ENCODE data around the gene RNU1-4. TPM values are rescaled to one million over a fixed set of nuclear protein-coding genes. Genes with fewer than 3 reads are reported as not detected.
"Not testable (repeated sequence)": the region's sequence is repeated elsewhere in the genome, so short reads cannot be mapped to it uniquely, and the experiment has no call there.

The RNU1-4 gene
- total RNA-seq (under 0.01 and 3,997 TPM in 2 replicates), polyA plus RNA-seq (not detected in 2 replicates), polyA minus RNA-seq (ENCODE audit: low replicate concordance) (under 0.01 TPM in 2 replicates)
- polyA plus RNA-seq (2012): 44.1 and 65.6 TPM in 2 replicates

GRCh38 chr1:16740047-16740964 lies at the start of gene RNU1-4:
TSS of gene RNU1-4 (plus strand) at chr1:16740516.
- H3K4me1 ChIP-seq (ENCODE audit: control insufficient read depth, extremely low read depth, insufficient read depth, low read length); H4K20me1 ChIP-seq (ENCODE audit: control insufficient read depth, extremely low read depth, insufficient read depth, low read length); H3K9me3 ChIP-seq (ENCODE audit: control insufficient read depth, insufficient read depth, low read depth, low read length); H3K4me2 ChIP-seq (ENCODE audit: extremely low read depth, insufficient read depth, low read length); H3K4me3 ChIP-seq (replicated peaks in 1 of 4; ENCODE audit: control extremely low read depth in 1 of 4, insufficient read depth in 1 of 4, low read depth in 3 of 4, low read length in 4 of 4); H3K79me2 ChIP-seq (ENCODE audit: control insufficient read depth, insufficient read depth, low read length); DNase-seq (ENCODE audit: low read depth in 2 of 2); H3K36me3 ChIP-seq (ENCODE audit: control insufficient read depth, insufficient read depth, low read length); H2AFZ ChIP-seq (ENCODE audit: low read length); H3K27ac ChIP-seq (ENCODE audit: insufficient read depth, low read length); H3K9ac ChIP-seq (ENCODE audit: insufficient read depth, low read length); H3K27me3 ChIP-seq (ENCODE audit: control insufficient read depth, insufficient read depth, low read length): not testable (repeated sequence)

- not testable (repeated sequence) for H3K9me3 ChIP-seq (ENCODE audit: control insufficient read depth, insufficient read depth, low read depth, low read length); H3K27me3 ChIP-seq (ENCODE audit: control insufficient read depth, insufficient read depth, low read length); H3K4me1 ChIP-seq (ENCODE audit: control insufficient read depth, extremely low read depth, insufficient read depth, low read length); H3K4me3 ChIP-seq (replicated peaks in 1 of 4; ENCODE audit: control extremely low read depth in 1 of 4, insufficient read depth in 1 of 4, low read depth in 3 of 4, low read length in 4 of 4); H2AFZ ChIP-seq (ENCODE audit: low read length); H4K20me1 ChIP-seq (ENCODE audit: control insufficient read depth, extremely low read depth, insufficient read depth, low read length); DNase-seq (ENCODE audit: low read depth in 2 of 2); H3K9ac ChIP-seq (ENCODE audit: insufficient read depth, low read length); H3K36me3 ChIP-seq (ENCODE audit: control insufficient read depth, insufficient read depth, low read length); H3K4me2 ChIP-seq (ENCODE audit: extremely low read depth, insufficient read depth, low read length); H3K27ac ChIP-seq (ENCODE audit: insufficient read depth, low read length); H3K79me2 ChIP-seq (ENCODE audit: control insufficient read depth, insufficient read depth, low read length)
Measured at GRCh38 chr1:16690971-16691682, 49.2 kb upstream of the RNU1-4 start.

- not testable (repeated sequence) for H4K20me1 ChIP-seq (ENCODE audit: control insufficient read depth, extremely low read depth, insufficient read depth, low read length); H3K9me3 ChIP-seq (ENCODE audit: control insufficient read depth, insufficient read depth, low read depth, low read length); H3K4me1 ChIP-seq (ENCODE audit: control insufficient read depth, extremely low read depth, insufficient read depth, low read length); H3K4me2 ChIP-seq (ENCODE audit: extremely low read depth, insufficient read depth, low read length); H3K4me3 ChIP-seq (replicated peaks in 1 of 4; ENCODE audit: control extremely low read depth in 1 of 4, insufficient read depth in 1 of 4, low read depth in 3 of 4, low read length in 4 of 4); H3K79me2 ChIP-seq (ENCODE audit: control insufficient read depth, insufficient read depth, low read length); H2AFZ ChIP-seq (ENCODE audit: low read length); H3K27ac ChIP-seq (ENCODE audit: insufficient read depth, low read length); H3K9ac ChIP-seq (ENCODE audit: insufficient read depth, low read length); H3K36me3 ChIP-seq (ENCODE audit: control insufficient read depth, insufficient read depth, low read length); DNase-seq (ENCODE audit: low read depth in 2 of 2); H3K27me3 ChIP-seq (ENCODE audit: control insufficient read depth, insufficient read depth, low read length)
Measured at GRCh38 chr1:16692283-16692682, 48.0 kb upstream of the RNU1-4 start.

GRCh38 chr1:16692717-16693448 lies 47.4 kb upstream of the RNU1-4 start:
- not testable (repeated sequence) for H3K9me3 ChIP-seq (ENCODE audit: control insufficient read depth, insufficient read depth, low read depth, low read length); H4K20me1 ChIP-seq (ENCODE audit: control insufficient read depth, extremely low read depth, insufficient read depth, low read length); H3K9ac ChIP-seq (ENCODE audit: insufficient read depth, low read length); H3K4me3 ChIP-seq (replicated peaks in 1 of 4; ENCODE audit: control extremely low read depth in 1 of 4, insufficient read depth in 1 of 4, low read depth in 3 of 4, low read length in 4 of 4); H3K79me2 ChIP-seq (ENCODE audit: control insufficient read depth, insufficient read depth, low read length); H3K4me1 ChIP-seq (ENCODE audit: control insufficient read depth, extremely low read depth, insufficient read depth, low read length); H3K4me2 ChIP-seq (ENCODE audit: extremely low read depth, insufficient read depth, low read length); DNase-seq (ENCODE audit: low read depth in 2 of 2); H3K27me3 ChIP-seq (ENCODE audit: control insufficient read depth, insufficient read depth, low read length); H2AFZ ChIP-seq (ENCODE audit: low read length); H3K27ac ChIP-seq (ENCODE audit: insufficient read depth, low read length); H3K36me3 ChIP-seq (ENCODE audit: control insufficient read depth, insufficient read depth, low read length)

GRCh38 chr1:16693449-16694307 lies 46.6 kb upstream of the RNU1-4 start:
- H3K79me2 ChIP-seq (ENCODE audit: control insufficient read depth, insufficient read depth, low read length); H3K36me3 ChIP-seq (ENCODE audit: control insufficient read depth, insufficient read depth, low read length); H4K20me1 ChIP-seq (ENCODE audit: control insufficient read depth, extremely low read depth, insufficient read depth, low read length); H3K27me3 ChIP-seq (ENCODE audit: control insufficient read depth, insufficient read depth, low read length); H3K4me2 ChIP-seq (ENCODE audit: extremely low read depth, insufficient read depth, low read length); H3K9me3 ChIP-seq (ENCODE audit: control insufficient read depth, insufficient read depth, low read depth, low read length); DNase-seq (ENCODE audit: low read depth in 2 of 2); H3K4me1 ChIP-seq (ENCODE audit: control insufficient read depth, extremely low read depth, insufficient read depth, low read length); H3K27ac ChIP-seq (ENCODE audit: insufficient read depth, low read length); H3K9ac ChIP-seq (ENCODE audit: insufficient read depth, low read length); H2AFZ ChIP-seq (ENCODE audit: low read length); H3K4me3 ChIP-seq (replicated peaks in 1 of 4; ENCODE audit: control extremely low read depth in 1 of 4, insufficient read depth in 1 of 4, low read depth in 3 of 4, low read length in 4 of 4): not testable (repeated sequence)

GRCh38 chr1:16694308-16694702 lies 46.0 kb upstream of the RNU1-4 start:
- not testable (repeated sequence) for H2AFZ ChIP-seq (ENCODE audit: low read length); H3K27ac ChIP-seq (ENCODE audit: insufficient read depth, low read length); H3K36me3 ChIP-seq (ENCODE audit: control insufficient read depth, insufficient read depth, low read length); H3K4me3 ChIP-seq (replicated peaks in 1 of 4; ENCODE audit: control extremely low read depth in 1 of 4, insufficient read depth in 1 of 4, low read depth in 3 of 4, low read length in 4 of 4); H3K79me2 ChIP-seq (ENCODE audit: control insufficient read depth, insufficient read depth, low read length); H3K9me3 ChIP-seq (ENCODE audit: control insufficient read depth, insufficient read depth, low read depth, low read length); H3K27me3 ChIP-seq (ENCODE audit: control insufficient read depth, insufficient read depth, low read length); H3K9ac ChIP-seq (ENCODE audit: insufficient read depth, low read length); DNase-seq (ENCODE audit: low read depth in 2 of 2); H3K4me2 ChIP-seq (ENCODE audit: extremely low read depth, insufficient read depth, low read length); H3K4me1 ChIP-seq (ENCODE audit: control insufficient read depth, extremely low read depth, insufficient read depth, low read length); H4K20me1 ChIP-seq (ENCODE audit: control insufficient read depth, extremely low read depth, insufficient read depth, low read length)
